HG03432 (cell line): ENCODE data around the gene GNAQ.

Experiments used
- ATAC-seq: cut with Tn5 transposase; IDR thresholded peaks from one replicate; pipeline ENCODE4 v1.9.1; 2021; ENCODE audit warnings: mild to moderate bottlenecking, moderate library complexity; ENCODE audit not compliant: unreplicated experiment

Gene GNAQ

GRCh38 chr9:77946969-77947620 is 84.5 kb downstream of the GNAQ start:
- no peak for ATAC-seq

DNA sequence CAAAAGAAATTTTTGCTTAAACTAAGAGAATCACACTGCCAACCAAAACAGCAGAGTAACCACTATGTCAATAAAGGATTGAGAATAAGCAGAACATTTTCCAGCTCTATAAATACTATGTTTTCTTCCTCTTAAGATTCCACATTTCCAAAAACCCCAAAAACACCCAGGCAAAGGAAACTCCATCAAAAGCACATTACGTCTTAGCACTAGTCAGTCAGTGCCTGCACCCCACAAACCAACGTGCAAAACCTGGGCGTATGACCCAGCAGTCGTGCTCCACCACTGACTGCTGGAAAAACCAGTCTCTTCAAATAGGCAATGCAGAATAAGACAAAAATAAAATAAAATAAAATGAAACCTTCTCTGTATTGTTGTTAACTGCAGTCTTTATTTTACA is 85.3 kb downstream of the GNAQ start:
- ATAC-seq, result no peak

GRCh38 chr9:77945798-77946197 is 85.8 kb downstream of the GNAQ start:
- no peak for ATAC-seq

GRCh38 chr9:77944556-77945243 is 86.9 kb downstream of the GNAQ start:
- ATAC-seq, result no peak

DNA sequence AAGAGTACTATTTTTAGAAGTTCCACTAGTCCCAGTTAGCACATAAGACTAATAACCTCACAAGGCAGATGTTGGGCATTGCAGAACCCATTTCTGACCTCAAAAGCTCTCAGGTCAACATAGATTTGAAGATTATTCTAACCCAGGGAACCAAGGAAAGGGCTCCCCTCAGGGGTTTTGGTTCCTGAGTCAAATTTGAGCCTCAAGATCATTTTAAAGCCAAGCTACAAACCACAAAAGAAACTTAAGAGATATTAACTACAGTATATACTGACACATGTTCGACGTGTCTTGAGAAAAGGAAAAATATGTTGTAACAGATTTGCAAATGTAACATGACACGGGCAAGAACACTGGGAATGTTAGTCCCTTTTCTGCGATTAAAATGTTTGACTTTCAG is 88.6 kb downstream of the GNAQ start:
- ATAC-seq, result no peak

DNA sequence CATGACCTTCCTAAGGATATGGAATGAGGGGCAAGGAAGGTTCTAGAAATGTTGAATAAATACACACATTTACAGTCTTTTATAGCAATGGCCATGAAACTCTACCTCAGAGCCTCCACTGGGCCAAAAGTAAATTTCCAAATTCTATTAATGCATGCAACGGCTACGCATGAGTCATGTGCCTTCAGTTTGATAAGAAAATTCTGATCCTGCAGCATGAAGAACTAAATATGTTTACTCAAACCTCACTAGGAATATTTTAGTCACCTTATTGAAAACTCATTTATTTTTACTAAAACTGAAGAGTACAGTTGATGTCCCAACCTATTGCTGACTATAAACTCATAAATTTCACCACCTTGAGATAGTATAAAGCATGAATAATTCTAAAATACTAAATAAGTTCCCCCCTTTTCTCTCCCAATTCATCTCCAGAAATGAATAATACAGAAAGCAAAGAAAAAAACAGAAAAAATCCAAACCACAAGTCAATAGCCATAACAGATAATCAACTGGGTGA is 92.4 kb downstream of the GNAQ start:
- ATAC-seq, result no peak

DNA sequence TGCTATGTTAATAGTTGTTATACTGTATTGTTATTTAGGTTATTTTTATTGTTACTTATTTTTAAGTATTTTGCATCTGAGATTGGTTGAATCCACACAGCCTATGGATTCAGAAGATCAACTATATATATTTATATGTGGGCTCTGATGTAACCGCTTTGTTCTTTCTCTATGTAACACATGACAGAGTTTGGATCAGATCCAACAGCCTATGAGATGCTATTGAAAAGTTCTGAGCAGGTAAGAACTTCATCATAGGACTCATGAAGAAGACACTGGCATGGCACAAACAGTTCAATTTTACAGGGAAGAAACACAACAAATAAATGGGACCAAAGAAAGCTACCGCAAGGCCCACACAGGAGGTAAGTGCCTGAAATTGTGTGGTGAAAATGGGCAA is 93.4 kb downstream of the GNAQ start:
- ATAC-seq, result no peak

- ATAC-seq, result no peak
These were observed 95.6 kb downstream of the GNAQ start for GRCh38 chr9:77935974-77936373.

GRCh38 chr9:77935211-77935610 is 96.4 kb downstream of the GNAQ start:
- no peak for ATAC-seq

GRCh38 chr9:77933976-77934375 is 97.6 kb downstream of the GNAQ start:
- ATAC-seq, result no peak

DNA sequence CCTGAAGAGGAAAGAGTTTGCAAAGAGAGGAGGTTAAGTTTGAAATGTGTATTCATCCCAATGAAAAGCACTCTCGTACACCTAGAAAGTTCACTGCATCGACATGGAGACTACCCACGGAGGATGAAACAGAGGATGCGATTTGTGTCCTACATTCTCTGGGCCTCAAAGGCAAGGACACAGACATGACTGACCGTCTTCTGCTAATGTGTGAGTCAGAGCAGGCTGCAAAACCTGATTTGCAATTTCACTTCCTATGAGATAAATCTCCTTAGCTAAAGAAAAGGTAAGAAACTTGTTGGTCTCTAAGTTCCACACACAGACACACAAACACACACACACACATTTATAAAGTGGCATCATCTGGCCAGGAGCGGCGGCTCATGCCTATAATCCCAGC is 98.6 kb downstream of the GNAQ start:
- ATAC-seq, result no peak

DNA sequence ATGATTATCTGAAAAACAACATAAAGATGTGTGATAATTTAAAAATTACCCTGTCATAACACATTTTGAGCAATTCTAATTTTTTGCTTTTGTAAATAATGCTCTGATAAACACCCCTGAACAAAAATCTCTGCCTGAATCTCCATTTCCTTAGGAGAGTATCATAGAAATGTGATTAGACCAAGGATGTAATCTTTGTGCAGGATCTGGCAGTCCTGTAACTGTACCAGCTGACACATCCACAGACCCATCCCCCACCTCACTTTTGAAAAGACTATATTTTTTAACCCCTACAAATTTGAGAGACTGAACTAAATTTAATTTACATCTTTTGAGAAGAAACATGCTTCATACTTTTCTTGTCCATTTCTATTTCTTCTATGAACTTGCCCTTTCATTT is 101.7 kb downstream of the GNAQ start:
- no peak for ATAC-seq

DNA sequence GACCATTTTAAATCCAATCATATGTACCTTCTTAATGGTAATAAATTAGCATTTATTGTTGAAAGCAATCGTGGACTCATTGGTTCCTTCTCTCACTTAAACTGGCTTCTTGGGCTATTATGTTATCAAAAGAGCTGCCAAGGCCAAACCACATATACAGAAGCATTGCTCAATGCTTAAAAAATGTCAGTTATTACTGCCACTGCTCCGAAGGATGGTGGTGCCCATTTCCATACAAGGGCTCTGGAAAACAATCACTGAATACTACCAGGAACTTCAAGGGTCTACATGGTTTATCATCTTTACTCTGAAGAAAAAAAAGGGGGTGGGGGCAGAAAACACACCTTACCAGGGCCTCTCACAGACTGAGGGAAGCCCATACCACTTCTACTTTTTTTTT is 104.3 kb downstream of the GNAQ start:
- no peak for ATAC-seq

- no peak for ATAC-seq
These were observed 105.2 kb downstream of the GNAQ start for GRCh38 chr9:77926371-77926878.

- no peak for ATAC-seq
These were observed 109.0 kb downstream of the GNAQ start for GRCh38 chr9:77922591-77922990.

DNA sequence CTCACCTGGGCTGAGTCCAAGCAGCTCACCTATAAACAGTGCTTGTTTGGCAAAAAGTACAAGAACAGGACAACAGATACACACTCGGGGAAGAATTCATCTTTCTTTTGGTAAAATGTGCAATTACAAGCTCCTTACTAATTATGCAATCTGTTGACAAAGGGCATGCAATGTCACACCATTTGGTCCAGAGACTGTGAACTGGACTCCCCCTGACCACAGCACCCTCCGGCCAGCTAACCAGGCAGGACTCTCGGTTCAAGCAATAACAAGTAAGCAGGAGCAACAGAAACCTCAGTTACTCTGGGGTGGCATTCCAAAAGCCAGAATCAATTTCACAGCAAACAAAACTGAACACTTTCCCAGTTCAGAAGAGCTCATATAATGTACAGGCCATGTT is 113.8 kb downstream of the GNAQ start:
- ATAC-seq, result no peak

GRCh38 chr9:77916820-77917219 is 114.8 kb downstream of the GNAQ start:
- no peak for ATAC-seq

- peak; percentile 95 for ATAC-seq
These were observed 115.2 kb downstream of the GNAQ start for GRCh38 chr9:77916410-77916819.

- ATAC-seq, result no peak
These were observed 115.9 kb downstream of the GNAQ start for GRCh38 chr9:77915744-77916143.

DNA sequence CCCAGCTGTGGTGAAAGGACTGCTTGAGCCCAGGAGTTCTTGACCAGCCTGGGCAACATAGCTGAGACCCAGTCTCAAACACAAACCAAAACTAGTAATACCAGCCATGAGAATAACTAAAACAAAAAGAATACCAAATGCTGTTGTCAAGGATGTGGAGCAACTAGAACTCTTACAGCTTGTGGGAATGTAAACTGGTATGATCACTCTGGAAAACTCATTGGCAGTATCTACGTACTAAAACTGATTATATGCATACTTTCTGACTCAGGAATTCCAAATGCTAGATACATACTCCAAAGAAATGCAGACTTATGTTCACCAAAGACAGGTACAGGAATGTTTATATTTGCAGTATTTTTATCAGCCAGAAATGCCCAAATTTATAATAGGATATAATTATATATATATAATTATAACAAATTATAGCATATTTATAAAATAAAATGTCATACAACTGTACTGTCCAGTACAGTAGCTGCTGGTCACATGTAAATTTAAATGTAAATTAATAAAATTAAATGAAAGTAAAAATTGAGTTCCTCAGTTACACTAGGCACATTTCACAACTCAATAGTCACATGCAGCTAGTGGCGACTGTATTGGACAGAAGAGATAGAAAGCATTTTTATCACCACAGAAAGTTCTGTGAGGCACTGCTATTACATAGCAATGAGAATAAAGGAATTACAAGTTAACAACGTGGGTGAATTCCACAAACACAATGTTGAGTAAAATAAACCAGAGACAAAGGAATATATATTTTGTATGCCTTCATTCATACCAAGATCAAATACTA is 118.5 kb downstream of the GNAQ start:
- ATAC-seq, result no peak

GRCh38 chr9:77911928-77912327 is 119.7 kb downstream of the GNAQ start:
- no peak for ATAC-seq

DNA sequence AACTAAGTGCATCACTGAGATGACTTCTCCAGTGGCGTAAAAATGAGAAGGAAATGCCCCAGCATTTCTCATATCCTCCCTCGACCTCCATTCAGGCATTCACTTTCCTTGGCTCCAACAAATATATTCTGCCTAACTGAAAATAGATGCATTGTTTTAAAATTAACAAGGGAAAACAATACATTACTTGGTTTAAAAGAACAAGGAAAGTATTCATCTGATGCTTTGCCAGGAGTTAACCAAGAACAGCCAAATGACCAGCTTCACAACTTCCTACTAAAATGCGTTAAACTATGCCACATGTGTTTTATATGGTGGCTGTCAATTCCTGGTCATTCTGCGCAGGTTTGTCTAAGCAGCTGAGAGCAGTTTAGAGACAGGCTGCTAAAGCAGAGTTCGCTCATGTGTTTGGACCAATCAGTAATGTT is 121.4 kb downstream of the GNAQ start:
- no peak for ATAC-seq
